HG02763 (cell line): Measurements from ENCODE around the gene C17orf50.
"Not testable (repeated sequence)": the region's sequence is repeated elsewhere in the genome, so short reads cannot be mapped to it uniquely, and the experiment has no call there.

ENCODE experiments used
- ATAC-seq: cut with Tn5 transposase; IDR thresholded peaks from one replicate; pipeline ENCODE4 v1.9.1; 2021; ENCODE audit warnings: mild to moderate bottlenecking, moderate library complexity; ENCODE audit not compliant: unreplicated experiment

C17orf50 gene

GRCh38 chr17:35751541-35751940 lies 9.1 kb upstream of the C17orf50 start:
- not testable (repeated sequence) for ATAC-seq

- no peak for ATAC-seq
Observed at GRCh38 chr17:35752471-35752870, 8.2 kb upstream of the C17orf50 start.

- no peak for ATAC-seq
Observed at GRCh38 chr17:35752945-35753764, 7.5 kb upstream of the C17orf50 start, which contains the start of gene GAS2L2. TSS of gene GAS2L2 (minus strand) at chr17:35753239. CDS start at chr17:35752850, 389 bp downstream.

- no peak for ATAC-seq
Observed at GRCh38 chr17:35757243-35757642, 3.4 kb upstream of the C17orf50 start.

GRCh38 chr17:35761601-35762000 lies 914 bp downstream of the C17orf50 start:
- no peak for ATAC-seq

GRCh38 chr17:35763767-35764122 lies 3.1 kb downstream of the C17orf50 start:
- no peak for ATAC-seq

- ATAC-seq = peak; percentile 89
Observed at GRCh38 chr17:35764123-35764991, 3.7 kb downstream of the C17orf50 start.

- no peak for ATAC-seq
Observed at GRCh38 chr17:35765086-35765710, 4.5 kb downstream of the C17orf50 start.

- ATAC-seq = no peak
Observed at GRCh38 chr17:35765756-35766488, 5.2 kb downstream of the C17orf50 start.

- no peak for ATAC-seq
Observed at GRCh38 chr17:35766489-35766877, 5.8 kb downstream of the C17orf50 start.

- ATAC-seq = no peak
Observed at GRCh38 chr17:35766903-35767510, 6.3 kb downstream of the C17orf50 start.

- no peak for ATAC-seq
Observed at GRCh38 chr17:35768797-35769196, 8.1 kb downstream of the C17orf50 start.

GRCh38 chr17:35769895-35770486 lies 9.3 kb downstream of the C17orf50 start:
- ATAC-seq = no peak

GRCh38 chr17:35773129-35773528 lies 12.4 kb downstream of the C17orf50 start:
- no peak for ATAC-seq

- ATAC-seq = no peak
Observed at GRCh38 chr17:35773679-35774425, 13.2 kb downstream of the C17orf50 start.

GRCh38 chr17:35774499-35774898 lies 13.8 kb downstream of the C17orf50 start:
- ATAC-seq = no peak

- no peak for ATAC-seq
Observed at GRCh38 chr17:35775039-35775438, 14.4 kb downstream of the C17orf50 start.

GRCh38 chr17:35775583-35775982 lies 14.9 kb downstream of the C17orf50 start:
- ATAC-seq = no peak

- ATAC-seq = no peak
Observed at GRCh38 chr17:35778641-35779196, 18.0 kb downstream of the C17orf50 start.
